Stimulated activated CD4-positive, alpha-beta T cell treated with anti-CD3 and anti-CD28 coated beads, Interleukin-15, amount 100 ng/mL, for 24 hours (primary cell): ENCODE measurements around the gene NFATC2.
"Not testable (repeated sequence)": the region's sequence is repeated elsewhere in the genome, so short reads cannot be mapped to it uniquely, and the experiment has no call there.

ENCODE experiments used
- DNase-seq: peaks from one replicate; pipeline ENCODE4 v3.0.0-alpha.2; 2020

The NFATC2 gene

GRCh38 chr20:51566594-51566993 is 24.1 kb upstream of the NFATC2 start:
- no peak for DNase-seq

- no peak for DNase-seq
Observed at GRCh38 chr20:51565298-51566144, 23.0 kb upstream of the NFATC2 start.

GRCh38 chr20:51563486-51564332 is 21.2 kb upstream of the NFATC2 start:
- DNase-seq, result peak; percentile 52

- DNase-seq, result no peak
Observed at GRCh38 chr20:51563174-51563485, 20.6 kb upstream of the NFATC2 start.

- peak; percentile 35 for DNase-seq
Observed at GRCh38 chr20:51562332-51563173, 20.0 kb upstream of the NFATC2 start.

- DNase-seq, result no peak
Observed at GRCh38 chr20:51562027-51562331, 19.5 kb upstream of the NFATC2 start.

GRCh38 chr20:51560550-51561307 is 18.2 kb upstream of the NFATC2 start:
- DNase-seq, result no peak

GRCh38 chr20:51560042-51560441 is 17.5 kb upstream of the NFATC2 start:
- no peak for DNase-seq

- DNase-seq, result peak; percentile 14
Observed at GRCh38 chr20:51554538-51555165, 12.1 kb upstream of the NFATC2 start.

- DNase-seq, result no peak
Observed at GRCh38 chr20:51553897-51554486, 11.5 kb upstream of the NFATC2 start.

- no peak for DNase-seq
Observed at GRCh38 chr20:51551186-51551585, 8.7 kb upstream of the NFATC2 start.

- DNase-seq, result no peak
Observed at GRCh38 chr20:51549474-51549873, 7.0 kb upstream of the NFATC2 start.

- no peak for DNase-seq
Observed at GRCh38 chr20:51547951-51548350, 5.4 kb upstream of the NFATC2 start.

- DNase-seq, result no peak
Observed at GRCh38 chr20:51545515-51545914, 3.0 kb upstream of the NFATC2 start.

- no peak for DNase-seq
Observed at GRCh38 chr20:51543422-51543788, 886 bp upstream of the NFATC2 start.

GRCh38 chr20:51542033-51542570 is 417 bp downstream of the NFATC2 start:
- DNase-seq, result peak; percentile 63

GRCh38 chr20:51541189-51542032 is 1.1 kb downstream of the NFATC2 start:
- DNase-seq, result peak; percentile 88

- DNase-seq, result peak; percentile 35
Observed at GRCh38 chr20:51540580-51540979, 1.9 kb downstream of the NFATC2 start.

- not testable (repeated sequence) for DNase-seq
Observed at GRCh38 chr20:51540074-51540473, 2.4 kb downstream of the NFATC2 start.
